ENCODE results near the gene LTB4R.

- TF ChIP-seq CTCF (conservative IDR thresholded peaks at IDR 0.05 in 1 of 2, IDR thresholded peaks at IDR 0.05 in 1 of 2; ENCODE audit: extremely low read depth in 1 of 2, insufficient read depth in 1 of 2, low read depth in 1 of 2, low read length in 2 of 2) (peak in 1 of 2 donors; percentile 32), EZH2 (IDR thresholded peaks at IDR 0.05; ENCODE audit: borderline replicate concordance, low read length) (no peak)
Measured at GRCh38 chr14:24310646-24311604, at the start of gene LTB4R.

Data from mammary epithelial cell (primary cell).